Fibroblast of pulmonary artery (primary cell): ENCODE measurements around the gene UCKL1.

Experiments
- DNase-seq: peaks from one replicate; pipeline ENCODE4 v3.0.0-alpha.2; 2010; ENCODE audit warnings: low read depth
- H3K4me3 ChIP-seq: replicated peaks from 2 replicates; pipeline ENCODE4 v1.5.1; 2011; ENCODE audit warnings: low read depth, mild to moderate bottlenecking, control low read depth, low read length, moderate library complexity
- TF ChIP-seq, protein P1 (sequence below): IDR thresholded peaks from 2 replicates; pipeline ENCODE4 v1.5.1; 2011; ENCODE audit warnings: mild to moderate bottlenecking, control low read depth, low read length, inconsistent platforms; ENCODE audit errors: missing control alignments

The UCKL1 gene

DNA sequence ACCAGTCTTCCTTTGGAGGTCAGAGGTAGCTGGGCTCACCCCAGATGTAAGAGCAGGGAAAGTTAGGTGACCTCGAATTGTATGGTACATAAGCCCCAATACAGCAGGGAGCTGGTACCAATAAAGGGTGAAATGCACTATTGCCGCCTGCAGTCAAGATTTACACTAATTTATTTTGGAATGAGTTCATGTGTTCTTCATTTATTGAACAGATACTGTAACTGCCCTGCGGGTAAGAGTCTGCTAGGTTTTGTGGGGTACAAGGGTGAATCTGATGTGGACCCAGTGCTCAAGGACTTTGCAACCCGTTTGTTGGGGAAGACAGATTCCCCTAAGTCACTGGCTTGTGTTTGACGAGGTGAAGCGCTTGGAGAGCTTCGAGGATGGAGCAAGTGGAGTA is 63.8 kb downstream of the UCKL1 start:
- DNase-seq = no peak
- TF ChIP-seq, protein P1, sequence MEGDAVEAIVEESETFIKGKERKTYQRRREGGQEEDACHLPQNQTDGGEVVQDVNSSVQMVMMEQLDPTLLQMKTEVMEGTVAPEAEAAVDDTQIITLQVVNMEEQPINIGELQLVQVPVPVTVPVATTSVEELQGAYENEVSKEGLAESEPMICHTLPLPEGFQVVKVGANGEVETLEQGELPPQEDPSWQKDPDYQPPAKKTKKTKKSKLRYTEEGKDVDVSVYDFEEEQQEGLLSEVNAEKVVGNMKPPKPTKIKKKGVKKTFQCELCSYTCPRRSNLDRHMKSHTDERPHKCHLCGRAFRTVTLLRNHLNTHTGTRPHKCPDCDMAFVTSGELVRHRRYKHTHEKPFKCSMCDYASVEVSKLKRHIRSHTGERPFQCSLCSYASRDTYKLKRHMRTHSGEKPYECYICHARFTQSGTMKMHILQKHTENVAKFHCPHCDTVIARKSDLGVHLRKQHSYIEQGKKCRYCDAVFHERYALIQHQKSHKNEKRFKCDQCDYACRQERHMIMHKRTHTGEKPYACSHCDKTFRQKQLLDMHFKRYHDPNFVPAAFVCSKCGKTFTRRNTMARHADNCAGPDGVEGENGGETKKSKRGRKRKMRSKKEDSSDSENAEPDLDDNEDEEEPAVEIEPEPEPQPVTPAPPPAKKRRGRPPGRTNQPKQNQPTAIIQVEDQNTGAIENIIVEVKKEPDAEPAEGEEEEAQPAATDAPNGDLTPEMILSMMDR = no peak

DNA sequence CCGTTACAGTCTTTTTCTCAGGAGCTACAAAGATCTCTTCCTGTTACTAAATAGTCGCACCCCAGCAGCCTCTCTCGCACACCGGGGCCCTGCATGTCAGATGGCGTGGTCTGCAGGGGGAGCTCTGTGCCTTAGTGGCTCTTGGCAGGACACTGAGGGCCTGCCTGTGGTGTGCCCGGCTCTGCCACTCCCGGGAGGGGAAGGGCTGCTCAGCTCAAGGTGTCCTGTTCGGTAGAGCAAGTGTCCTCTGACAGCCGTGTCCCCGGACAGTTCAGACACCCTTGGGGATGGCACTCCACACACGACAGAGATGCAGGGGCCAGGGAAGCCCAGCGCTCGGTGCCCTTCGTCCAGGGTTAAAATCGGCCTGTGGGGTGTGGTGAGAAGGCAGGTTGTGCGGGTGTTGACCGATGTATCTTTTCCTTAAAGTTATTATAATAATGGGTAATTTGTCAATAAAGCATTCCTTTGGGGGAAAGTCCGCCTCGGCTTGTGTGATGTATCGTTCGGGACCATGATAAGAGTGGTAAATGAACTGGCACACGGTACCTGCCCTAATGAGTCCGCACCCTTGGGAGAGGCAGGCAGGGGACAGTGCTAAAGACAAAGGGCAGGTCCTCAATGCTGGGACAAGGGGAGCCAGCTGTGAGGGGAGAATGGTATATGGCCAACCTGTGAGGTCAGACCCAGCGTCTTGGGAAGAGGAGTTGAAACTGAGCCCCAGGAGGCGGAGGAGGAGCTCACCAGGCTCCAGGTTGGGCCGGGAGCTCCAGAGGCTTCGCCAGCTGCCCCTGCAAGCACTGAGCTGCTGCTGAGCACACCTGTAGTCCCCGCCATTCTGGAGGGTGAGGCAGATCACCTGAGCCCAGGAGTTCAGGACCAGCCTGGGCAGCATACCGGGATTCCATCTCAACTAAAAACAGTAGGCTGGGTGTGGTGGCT is 64.9 kb downstream of the UCKL1 start:
- TF ChIP-seq, protein P1 = no peak
- no peak for DNase-seq
- no peak overlapping the region for H3K4me3 ChIP-seq

More for the DNA sequence above, 63.8 kb downstream of the UCKL1 start:
- H3K4me3 ChIP-seq = no peak overlapping the region

DNA sequence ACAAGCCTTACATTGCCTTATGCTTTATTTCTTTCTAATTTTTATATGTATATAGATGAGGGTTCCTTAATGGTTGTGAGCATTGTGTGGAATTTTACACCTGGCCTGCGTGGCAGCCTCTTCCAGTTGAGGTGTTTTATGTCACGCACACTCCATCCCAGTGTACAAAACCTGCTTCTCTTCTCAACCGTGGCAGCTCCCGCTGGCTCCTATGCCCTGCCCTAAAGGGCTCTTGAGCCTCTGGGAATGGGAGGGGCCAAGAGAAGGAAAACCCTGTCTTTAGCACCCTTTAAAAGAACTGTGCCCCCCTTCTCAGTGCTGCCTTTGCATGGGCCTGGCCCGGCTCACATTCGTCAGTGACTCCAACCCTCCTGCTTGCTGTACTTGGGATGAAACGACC is 65.6 kb downstream of the UCKL1 start:
- H3K4me3 ChIP-seq = no peak overlapping the region
- TF ChIP-seq, protein P1 = no peak
- DNase-seq = no peak

DNA sequence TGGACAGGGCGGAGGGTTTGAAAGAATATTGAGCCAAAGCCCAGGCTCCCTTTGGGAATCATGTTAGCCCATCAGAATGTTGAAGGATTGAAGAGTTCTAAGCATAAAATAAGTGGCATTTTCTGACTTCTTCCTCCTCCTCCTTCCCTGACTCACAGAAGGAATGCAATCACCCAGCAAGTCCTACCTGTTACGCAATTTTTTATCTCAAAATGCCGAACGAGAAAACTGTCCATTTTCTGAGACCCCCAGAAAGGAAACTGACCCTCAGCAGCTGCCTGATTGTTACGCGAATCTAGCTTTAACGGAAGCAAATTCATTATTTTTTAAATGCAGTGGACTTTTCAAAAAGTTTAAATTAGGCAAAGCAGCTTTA is 66.0 kb downstream of the UCKL1 start:
- no peak overlapping the region for H3K4me3 ChIP-seq
- TF ChIP-seq, protein P1 = no peak
- peak; percentile 43 for DNase-seq
